Measurements from ENCODE around the gene MIS18BP1. TPM values are rescaled to one million over a fixed set of nuclear protein-coding genes. Genes with fewer than 3 reads are reported as not detected.

The MIS18BP1 gene
- total and polyA plus RNA-seq, 9 of the 15 experiments (the other 6 are each of a cell fraction or from before 2014, with no cell fraction given): 5.0 to 29.1 (median 19.1) TPM

DNA sequence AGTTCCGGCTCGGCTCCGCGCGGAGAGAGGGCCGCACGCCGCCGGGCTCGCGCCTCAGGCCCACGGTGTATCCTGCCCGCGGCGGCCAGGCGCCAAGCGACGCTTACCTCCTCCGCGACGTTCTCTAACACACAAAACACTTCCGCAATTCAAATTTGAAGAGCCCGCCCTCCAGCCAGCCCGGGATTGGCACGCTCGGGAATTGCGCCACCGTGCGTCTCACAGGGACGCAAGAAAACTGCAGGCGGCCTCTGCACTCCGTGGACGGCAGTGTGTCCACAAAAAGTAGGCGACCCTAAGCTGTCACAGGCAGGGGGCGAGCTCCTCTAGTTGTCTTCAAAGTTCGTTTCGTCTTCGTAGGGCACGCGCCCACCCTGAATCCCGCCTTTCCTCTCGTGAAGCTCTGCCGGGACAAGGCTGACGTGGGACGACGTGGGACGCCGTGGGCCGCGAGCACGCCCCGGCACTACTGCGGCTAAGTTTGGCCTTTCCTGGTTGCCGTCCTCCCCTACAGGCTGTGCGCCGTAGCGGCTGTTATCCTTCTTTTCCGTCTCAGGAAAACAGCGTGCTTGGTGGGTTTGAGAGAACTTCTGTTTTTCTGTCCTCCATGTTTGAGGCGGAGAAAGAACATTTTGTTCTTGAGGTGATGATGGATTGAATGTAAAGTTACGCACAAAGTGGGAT lies at the start of gene MIS18BP1 (continued):
- TF ChIP-seq, protein P1, sequence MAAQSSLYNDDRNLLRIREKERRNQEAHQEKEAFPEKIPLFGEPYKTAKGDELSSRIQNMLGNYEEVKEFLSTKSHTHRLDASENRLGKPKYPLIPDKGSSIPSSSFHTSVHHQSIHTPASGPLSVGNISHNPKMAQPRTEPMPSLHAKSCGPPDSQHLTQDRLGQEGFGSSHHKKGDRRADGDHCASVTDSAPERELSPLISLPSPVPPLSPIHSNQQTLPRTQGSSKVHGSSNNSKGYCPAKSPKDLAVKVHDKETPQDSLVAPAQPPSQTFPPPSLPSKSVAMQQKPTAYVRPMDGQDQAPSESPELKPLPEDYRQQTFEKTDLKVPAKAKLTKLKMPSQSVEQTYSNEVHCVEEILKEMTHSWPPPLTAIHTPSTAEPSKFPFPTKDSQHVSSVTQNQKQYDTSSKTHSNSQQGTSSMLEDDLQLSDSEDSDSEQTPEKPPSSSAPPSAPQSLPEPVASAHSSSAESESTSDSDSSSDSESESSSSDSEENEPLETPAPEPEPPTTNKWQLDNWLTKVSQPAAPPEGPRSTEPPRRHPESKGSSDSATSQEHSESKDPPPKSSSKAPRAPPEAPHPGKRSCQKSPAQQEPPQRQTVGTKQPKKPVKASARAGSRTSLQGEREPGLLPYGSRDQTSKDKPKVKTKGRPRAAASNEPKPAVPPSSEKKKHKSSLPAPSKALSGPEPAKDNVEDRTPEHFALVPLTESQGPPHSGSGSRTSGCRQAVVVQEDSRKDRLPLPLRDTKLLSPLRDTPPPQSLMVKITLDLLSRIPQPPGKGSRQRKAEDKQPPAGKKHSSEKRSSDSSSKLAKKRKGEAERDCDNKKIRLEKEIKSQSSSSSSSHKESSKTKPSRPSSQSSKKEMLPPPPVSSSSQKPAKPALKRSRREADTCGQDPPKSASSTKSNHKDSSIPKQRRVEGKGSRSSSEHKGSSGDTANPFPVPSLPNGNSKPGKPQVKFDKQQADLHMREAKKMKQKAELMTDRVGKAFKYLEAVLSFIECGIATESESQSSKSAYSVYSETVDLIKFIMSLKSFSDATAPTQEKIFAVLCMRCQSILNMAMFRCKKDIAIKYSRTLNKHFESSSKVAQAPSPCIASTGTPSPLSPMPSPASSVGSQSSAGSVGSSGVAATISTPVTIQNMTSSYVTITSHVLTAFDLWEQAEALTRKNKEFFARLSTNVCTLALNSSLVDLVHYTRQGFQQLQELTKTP (IDR thresholded peaks at IDR 0.05; ENCODE audit: low read depth in 1 of 2, partially characterized antibody in 2 of 2): no peak
- TF ChIP-seq EP300 (IDR thresholded peaks at IDR 0.05; ENCODE audit: low read length): 0 out of 2 replicates have a peak, but pooled peaks have one; percentile 15
- TF ChIP-seq NFIX (CRISPR knock-in tag; IDR thresholded peaks at IDR 0.05; ENCODE audit: low read depth): no peak
- TF ChIP-seq, protein P2, sequence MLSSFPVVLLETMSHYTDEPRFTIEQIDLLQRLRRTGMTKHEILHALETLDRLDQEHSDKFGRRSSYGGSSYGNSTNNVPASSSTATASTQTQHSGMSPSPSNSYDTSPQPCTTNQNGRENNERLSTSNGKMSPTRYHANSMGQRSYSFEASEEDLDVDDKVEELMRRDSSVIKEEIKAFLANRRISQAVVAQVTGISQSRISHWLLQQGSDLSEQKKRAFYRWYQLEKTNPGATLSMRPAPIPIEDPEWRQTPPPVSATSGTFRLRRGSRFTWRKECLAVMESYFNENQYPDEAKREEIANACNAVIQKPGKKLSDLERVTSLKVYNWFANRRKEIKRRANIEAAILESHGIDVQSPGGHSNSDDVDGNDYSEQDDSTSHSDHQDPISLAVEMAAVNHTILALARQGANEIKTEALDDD (IDR thresholded peaks at IDR 0.05): no peak
- TF ChIP-seq GATAD2A (IDR thresholded peaks at IDR 0.05): no peak
- TF ChIP-seq, protein P3, sequence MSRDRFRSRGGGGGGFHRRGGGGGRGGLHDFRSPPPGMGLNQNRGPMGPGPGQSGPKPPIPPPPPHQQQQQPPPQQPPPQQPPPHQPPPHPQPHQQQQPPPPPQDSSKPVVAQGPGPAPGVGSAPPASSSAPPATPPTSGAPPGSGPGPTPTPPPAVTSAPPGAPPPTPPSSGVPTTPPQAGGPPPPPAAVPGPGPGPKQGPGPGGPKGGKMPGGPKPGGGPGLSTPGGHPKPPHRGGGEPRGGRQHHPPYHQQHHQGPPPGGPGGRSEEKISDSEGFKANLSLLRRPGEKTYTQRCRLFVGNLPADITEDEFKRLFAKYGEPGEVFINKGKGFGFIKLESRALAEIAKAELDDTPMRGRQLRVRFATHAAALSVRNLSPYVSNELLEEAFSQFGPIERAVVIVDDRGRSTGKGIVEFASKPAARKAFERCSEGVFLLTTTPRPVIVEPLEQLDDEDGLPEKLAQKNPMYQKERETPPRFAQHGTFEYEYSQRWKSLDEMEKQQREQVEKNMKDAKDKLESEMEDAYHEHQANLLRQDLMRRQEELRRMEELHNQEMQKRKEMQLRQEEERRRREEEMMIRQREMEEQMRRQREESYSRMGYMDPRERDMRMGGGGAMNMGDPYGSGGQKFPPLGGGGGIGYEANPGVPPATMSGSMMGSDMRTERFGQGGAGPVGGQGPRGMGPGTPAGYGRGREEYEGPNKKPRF (IDR thresholded peaks at IDR 0.05; ENCODE audit: low read depth, low read length): no peak
- no peak for TF ChIP-seq SP2 (IDR thresholded peaks at IDR 0.05; ENCODE audit: extremely low read depth, low read depth, low read length, poor library complexity, severe bottlenecking)
- TF ChIP-seq CEBPG (CRISPR knock-in tag; IDR thresholded peaks at IDR 0.05): peak; percentile 50; the same call in 1 of the 2 replicates
- peak; percentile 31 to 57; a peak in 2 of 4 replicates for TF ChIP-seq CEBPG (tag; conservative IDR thresholded peaks at IDR 0.05 in 1 of 2, IDR thresholded peaks at IDR 0.05 in 1 of 2)
- no peak for TF ChIP-seq HMG20B (CRISPR knock-in tag; IDR thresholded peaks at IDR 0.05)
- TF ChIP-seq, protein P4, sequence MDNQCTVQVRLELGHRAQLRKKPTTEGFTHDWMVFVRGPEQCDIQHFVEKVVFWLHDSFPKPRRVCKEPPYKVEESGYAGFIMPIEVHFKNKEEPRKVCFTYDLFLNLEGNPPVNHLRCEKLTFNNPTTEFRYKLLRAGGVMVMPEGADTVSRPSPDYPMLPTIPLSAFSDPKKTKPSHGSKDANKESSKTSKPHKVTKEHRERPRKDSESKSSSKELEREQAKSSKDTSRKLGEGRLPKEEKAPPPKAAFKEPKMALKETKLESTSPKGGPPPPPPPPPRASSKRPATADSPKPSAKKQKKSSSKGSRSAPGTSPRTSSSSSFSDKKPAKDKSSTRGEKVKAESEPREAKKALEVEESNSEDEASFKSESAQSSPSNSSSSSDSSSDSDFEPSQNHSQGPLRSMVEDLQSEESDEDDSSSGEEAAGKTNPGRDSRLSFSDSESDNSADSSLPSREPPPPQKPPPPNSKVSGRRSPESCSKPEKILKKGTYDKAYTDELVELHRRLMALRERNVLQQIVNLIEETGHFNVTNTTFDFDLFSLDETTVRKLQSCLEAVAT (IDR thresholded peaks at IDR 0.05): no peak
- TF ChIP-seq TSC22D4 (tag; IDR thresholded peaks at IDR 0.05): no peak
- TF ChIP-seq PHF20 (IDR thresholded peaks at IDR 0.05; ENCODE audit: partially characterized antibody): no peak
- no peak for TF ChIP-seq FOXA1 (IDR thresholded peaks at IDR 0.05; ENCODE audit: borderline replicate concordance)
- no peak for TF ChIP-seq PCBP1 (IDR thresholded peaks at IDR 0.05; ENCODE audit: low read depth, low read length, poor library complexity, severe bottlenecking)
- TF ChIP-seq MED1 (CRISPR knock-in tag; IDR thresholded peaks at IDR 0.05; ENCODE audit: borderline replicate concordance): no peak
- TF ChIP-seq, protein P5, sequence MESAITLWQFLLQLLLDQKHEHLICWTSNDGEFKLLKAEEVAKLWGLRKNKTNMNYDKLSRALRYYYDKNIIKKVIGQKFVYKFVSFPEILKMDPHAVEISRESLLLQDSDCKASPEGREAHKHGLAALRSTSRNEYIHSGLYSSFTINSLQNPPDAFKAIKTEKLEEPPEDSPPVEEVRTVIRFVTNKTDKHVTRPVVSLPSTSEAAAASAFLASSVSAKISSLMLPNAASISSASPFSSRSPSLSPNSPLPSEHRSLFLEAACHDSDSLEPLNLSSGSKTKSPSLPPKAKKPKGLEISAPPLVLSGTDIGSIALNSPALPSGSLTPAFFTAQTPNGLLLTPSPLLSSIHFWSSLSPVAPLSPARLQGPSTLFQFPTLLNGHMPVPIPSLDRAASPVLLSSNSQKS (CRISPR knock-in tag; IDR thresholded peaks at IDR 0.05): no peak

Data from K562 (cell line).